Renal cortex interstitium (tissue), 11 donors: ENCODE results near the gene NPHP3. TPM values are rescaled to one million over a fixed set of nuclear protein-coding genes. Genes with fewer than 3 reads are reported as not detected.
A peak's percentile ranks its signal among the peaks of the same experiment; 100 is the strongest.

Experiments
- DNase-seq, 11 donors: peaks; one replicate each; pipeline ENCODE4 v3.0.0-alpha.2; 2013; ENCODE audit warnings: low read depth in 9 of 11, low spot score in 4 of 11; ENCODE audit errors: extremely low read depth in 1 of 11
- polyA plus RNA-seq, 3 donors: library from polyadenylated mRNA; unstranded; fragments of 120-200 nt; gene quantifications; one replicate each; pipeline ENCODE4 v1.2.1, GENCODE V29; 2013; ENCODE audit not compliant: insufficient read length in 3 of 3

NPHP3 gene
- polyA plus RNA-seq, 3 donors: 43.0 to 76.5 (median 53.7) TPM

DNA sequence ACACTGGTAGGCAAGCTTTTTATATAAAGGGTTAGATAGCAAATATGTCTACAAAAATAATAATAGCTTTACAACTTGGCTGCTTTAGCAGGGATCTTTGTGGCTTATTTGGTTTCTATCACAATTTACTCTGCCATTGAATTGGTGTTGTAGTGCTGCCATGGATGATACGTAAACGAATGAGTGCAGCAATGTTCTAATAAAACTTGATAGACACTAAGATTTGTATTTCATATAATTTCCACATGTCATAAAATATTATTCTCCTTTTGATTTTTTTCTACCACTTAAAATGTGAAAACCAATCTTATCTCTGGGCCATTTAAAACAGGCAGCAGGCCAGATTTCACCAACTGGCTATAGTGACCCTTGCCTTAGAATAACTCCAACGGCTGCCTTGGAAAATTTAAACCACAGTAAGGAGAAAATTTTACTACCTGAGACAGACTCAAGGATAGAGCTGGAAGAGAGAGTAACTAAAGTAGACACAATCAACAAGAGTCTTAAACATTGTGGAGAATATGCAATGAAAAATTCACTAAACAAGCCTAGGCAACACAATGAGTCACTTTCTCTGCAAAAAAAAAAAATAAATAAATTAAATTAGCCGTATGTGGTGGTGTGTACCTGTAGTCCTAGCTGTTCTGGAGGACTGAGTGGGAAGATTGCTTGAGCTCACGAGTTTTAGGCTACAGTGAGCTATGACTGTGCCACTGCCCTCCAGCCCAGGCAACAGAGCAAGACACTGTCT, 8.1 kb downstream of the NPHP3 start:
- DNase-seq: no peak

- no peak for DNase-seq
Measured at GRCh38 chr3:132710311-132710710, 11.9 kb downstream of the NPHP3 start.

DNA sequence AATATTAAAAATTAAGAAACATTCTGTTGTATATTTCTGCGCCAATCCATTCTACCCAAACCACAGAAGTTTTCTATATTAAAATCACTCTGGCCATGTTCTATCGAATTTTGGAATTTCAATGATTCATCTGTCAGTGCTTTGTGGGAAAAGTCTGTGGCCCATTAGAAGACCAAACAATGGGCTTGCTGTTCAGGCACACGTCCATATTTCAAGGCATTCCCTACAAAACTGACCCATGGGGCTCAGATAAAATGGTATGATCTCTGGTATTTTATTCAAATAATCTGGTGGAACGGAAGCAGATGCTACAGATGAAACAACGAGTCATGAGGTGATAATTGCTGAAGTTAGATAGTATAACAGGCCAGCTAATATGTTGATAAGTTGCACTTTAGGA, 12.4 kb downstream of the NPHP3 start:
- DNase-seq: no peak

DNA sequence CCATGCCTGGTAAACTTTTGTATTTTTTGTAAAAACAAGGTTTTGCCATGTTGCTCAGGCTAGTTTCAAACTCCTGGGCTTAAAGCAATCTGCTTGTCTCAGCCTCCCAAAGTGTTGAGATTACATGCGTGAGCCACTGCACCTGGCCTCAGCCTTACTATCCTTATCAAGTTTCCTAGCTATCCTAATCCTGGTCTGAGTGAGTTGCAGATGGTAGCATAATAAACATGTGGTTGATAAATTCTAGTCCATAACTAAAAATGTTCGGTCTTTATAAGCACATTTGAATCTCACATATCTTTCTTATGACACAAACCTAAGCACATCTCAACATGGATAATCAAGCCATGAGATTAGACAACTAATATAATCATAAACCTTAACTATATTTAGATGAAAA, 18.5 kb downstream of the NPHP3 start:
- no peak for DNase-seq

DNA sequence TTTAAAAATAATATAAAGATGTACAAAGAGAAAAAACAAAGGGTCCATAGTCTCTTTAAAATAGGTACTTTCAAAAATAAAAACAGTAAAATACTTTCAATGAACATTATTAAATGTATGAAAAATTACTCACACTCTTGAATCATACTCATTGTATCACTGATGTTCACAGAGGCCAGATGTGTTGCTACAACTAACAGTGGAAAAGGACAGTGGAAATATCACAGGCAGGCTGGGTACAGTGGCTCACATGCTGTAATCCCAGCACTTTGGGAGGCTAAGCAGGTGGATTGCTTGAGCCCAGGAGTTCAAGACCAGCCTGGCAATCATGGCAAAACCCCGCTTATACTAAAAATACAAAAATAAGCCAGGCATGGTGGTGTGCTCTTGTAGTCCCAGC, 26.8 kb downstream of the NPHP3 start:
- DNase-seq: no peak

- no peak for DNase-seq
Measured at GRCh38 chr3:132694991-132695390, 27.2 kb downstream of the NPHP3 start.

- no peak for DNase-seq
Measured at GRCh38 chr3:132690040-132690439, 32.2 kb downstream of the NPHP3 start.

GRCh38 chr3:132682201-132682600, 40.0 kb downstream of the NPHP3 start:
- DNase-seq: no peak

GRCh38 chr3:132681421-132681820, 40.8 kb downstream of the NPHP3 start:
- DNase-seq: no peak

GRCh38 chr3:132679911-132680310, 42.3 kb downstream of the NPHP3 start:
- DNase-seq: no peak

GRCh38 chr3:132675408-132675807, 46.8 kb downstream of the NPHP3 start:
- no peak for DNase-seq

GRCh38 chr3:132669256-132669777, 52.9 kb downstream of the NPHP3 start:
- DNase-seq: no peak

DNA sequence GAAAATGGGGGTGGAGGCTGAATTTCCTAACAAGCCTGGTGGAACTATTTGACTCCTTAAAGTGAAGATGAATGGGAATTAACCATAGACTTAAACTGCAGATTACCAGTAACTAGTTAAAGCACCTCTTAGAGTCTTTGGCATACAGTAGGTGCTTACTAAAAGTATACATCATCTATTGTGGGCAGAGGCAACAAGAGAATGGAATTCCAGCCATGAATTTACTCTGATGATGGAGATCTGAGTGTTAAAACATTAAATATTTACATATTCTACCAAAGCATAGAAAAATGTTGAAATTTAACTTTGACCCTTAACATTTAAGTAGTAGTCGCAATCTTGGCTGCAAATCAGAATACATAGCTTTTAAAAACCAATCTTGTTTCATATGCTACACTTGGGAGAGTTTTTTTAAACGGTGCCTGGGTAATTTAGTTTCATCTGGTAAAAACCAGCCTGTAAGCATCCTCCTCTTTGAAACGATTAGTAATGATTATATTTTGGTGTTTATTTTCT, 56.9 kb downstream of the NPHP3 start:
- no peak for DNase-seq

DNA sequence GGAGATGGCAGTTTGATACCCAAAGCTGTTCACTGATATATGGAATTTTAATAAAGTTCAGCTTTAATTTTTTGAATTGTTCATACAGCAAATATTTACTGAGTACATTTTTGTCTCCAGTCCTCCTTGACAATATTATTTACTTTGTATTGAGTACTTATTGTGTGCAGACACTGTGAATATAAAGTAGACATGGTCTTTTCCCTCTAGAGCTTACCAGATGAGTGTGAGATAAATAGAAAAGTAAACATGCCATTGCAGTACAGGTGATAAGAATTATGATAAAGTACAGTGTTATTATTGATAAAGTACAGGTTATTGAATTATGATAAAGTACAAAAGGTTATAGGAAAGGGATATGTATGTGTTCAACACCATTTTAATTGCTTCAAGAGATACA, 60.0 kb downstream of the NPHP3 start:
- DNase-seq: no peak

DNA sequence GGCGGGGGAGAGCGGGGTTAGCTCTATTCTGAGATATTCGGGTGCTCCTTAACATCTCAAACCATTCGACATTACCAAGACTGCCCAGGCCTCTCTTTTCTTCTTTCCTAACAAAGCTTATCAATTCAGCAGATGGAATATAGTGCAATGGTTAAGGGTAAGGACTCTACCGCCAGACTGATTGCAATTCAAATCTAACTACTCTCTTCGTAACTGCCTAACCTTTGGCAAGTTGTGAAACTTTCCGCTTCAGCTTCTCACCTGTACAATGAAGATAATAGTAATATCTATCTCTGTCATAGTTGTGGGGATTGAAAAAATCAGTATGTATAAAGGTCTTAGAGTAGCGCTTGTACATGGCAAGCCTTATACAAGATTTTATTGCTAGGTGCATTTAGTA, 61.1 kb downstream of the NPHP3 start:
- no peak for DNase-seq

- DNase-seq: peak in 1 of 11 donors; percentile 13
Measured at GRCh38 chr3:132660811-132661070, 61.5 kb downstream of the NPHP3 start.

DNA sequence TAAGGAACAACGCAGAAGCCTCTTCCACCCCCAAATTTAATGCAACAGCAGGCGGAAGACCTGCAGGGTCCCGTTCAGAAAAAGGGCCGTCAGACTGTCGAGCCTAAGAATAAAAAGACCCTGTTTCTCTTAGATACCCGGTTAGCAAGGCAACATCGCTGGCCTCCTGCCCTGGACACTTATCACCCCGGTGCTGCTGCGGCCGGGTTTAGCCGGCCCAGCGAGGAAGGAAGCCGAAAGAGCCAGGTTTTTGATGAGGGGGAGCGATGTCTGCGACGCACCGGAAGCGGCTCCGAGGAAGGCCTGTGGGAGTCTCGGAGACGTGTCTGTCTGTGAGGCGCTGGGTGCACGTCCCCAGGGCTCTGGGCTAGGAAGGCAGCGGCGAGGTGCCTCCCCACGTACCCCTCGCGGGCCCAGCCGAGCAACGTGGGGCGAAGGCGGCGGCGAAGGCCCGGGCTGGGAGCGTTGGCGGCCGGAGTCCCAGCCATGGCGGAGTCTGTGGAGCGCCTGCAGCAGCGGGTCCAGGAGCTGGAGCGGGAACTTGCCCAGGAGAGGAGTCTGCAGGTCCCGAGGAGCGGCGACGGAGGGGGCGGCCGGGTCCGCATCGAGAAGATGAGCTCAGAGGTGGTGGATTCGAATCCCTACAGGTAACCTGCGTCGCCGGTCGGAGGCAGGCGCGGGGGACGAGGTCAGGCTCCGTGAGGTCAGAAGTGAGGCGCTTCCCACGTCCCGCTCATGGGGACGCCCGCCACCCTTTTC, 62.0 kb downstream of the NPHP3 start, which contains the start of gene UBA5:
UBA5 (plus strand) TSS at position 278 of the 759 bp plus-strand sequence; CDS start at position 487, 209 bp downstream.
- peak in 9 of 11 donors; percentile 47 to 77 (median 52) for DNase-seq

DNA sequence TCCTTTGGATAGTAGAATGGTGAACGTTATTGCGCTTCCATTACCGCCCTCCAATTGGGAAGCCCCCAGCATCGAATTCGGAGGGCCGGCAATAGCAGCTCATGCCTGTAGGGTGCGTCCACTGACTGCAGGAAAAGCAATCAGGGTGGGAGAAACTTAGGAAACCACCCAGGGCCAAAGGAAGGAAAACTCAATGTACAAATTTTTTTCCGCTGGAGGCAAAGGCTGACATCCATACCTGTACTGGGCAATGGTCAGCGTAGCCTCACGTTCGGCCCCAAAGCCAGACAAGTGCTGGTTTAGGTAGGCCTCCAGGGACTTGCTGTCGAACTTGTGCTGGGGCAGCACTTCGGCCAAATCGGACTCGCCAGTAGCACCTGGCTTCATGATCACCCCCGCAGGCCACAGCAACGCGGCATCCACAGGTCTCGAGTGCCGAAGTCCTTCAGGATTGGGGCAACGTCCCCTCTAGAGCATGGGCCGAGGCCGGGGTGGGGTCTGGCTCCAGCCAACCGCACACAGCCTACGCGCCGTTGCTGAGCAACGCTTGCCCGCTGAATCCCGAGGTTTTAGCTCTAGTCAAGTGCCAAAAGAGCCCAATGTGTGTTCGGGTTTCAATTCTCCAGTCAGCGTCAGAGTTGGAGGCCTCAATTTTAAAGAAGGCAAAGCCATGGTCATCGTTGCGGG, 62.7 kb downstream of the NPHP3 start, which contains the start of gene ACAD11:
ACAD11 (minus strand) TSS at position 445 of the 687 bp plus-strand sequence; CDS start at position 387, 58 bp downstream.
- peak; percentile 36 to 72 (median 66) for DNase-seq

- no peak for DNase-seq
Measured at GRCh38 chr3:132659000-132659364, 63.2 kb downstream of the NPHP3 start.
